ENCODE measurements around the gene CAPN5. TPM values are rescaled to one million over a fixed set of nuclear protein-coding genes. Genes with fewer than 3 reads are reported as not detected.

CAPN5 gene
- total and polyA plus RNA-seq, 2 of the 13 experiments (the other 11 are each of a cell fraction or from before 2014, with no cell fraction given): 0.27 to 1.2 TPM

- no peak for TF ChIP-seq ZNF629 (CRISPR knock-in tag; conservative IDR thresholded peaks at IDR 0.05)
- TF ChIP-seq SKIL (CRISPR knock-in tag; IDR thresholded peaks at IDR 0.05; ENCODE audit: borderline replicate concordance): no peak
- no peak for TF ChIP-seq ZBTB39 (CRISPR knock-in tag; IDR thresholded peaks at IDR 0.05)
- TF ChIP-seq JUNB (CRISPR knock-in tag; IDR thresholded peaks at IDR 0.05; ENCODE audit: borderline replicate concordance): no peak
- TF ChIP-seq GMEB1 (CRISPR knock-in tag; IDR thresholded peaks at IDR 0.05; ENCODE audit: borderline replicate concordance): no peak
- no peak for TF ChIP-seq ZBTB43 (CRISPR knock-in tag; conservative IDR thresholded peaks at IDR 0.05)
- no peak for TF ChIP-seq SIN3A (IDR thresholded peaks at IDR 0.05; ENCODE audit: borderline replicate concordance, low read depth, low read length)
- TF ChIP-seq ZNF841 (CRISPR knock-in tag; IDR thresholded peaks at IDR 0.05; ENCODE audit: borderline replicate concordance): no peak
- TF ChIP-seq SP140L (CRISPR knock-in tag; IDR thresholded peaks at IDR 0.05; ENCODE audit: borderline replicate concordance): 0 out of 2 replicates have a peak, but pooled peaks have one; percentile 20
- TF ChIP-seq CAMTA2 (CRISPR knock-in tag; IDR thresholded peaks at IDR 0.05; ENCODE audit: borderline replicate concordance): 0 out of 2 replicates have a peak, but pooled peaks have one; percentile 34
- no peak for TF ChIP-seq ZNF7 (CRISPR knock-in tag; IDR thresholded peaks at IDR 0.05)
- TF ChIP-seq DMAP1 (CRISPR knock-in tag; IDR thresholded peaks at IDR 0.05): no peak
- no peak for TF ChIP-seq ZNF136 (CRISPR knock-in tag; IDR thresholded peaks at IDR 0.05; ENCODE audit: low read depth)
- TF ChIP-seq PBX3 (CRISPR knock-in tag; IDR thresholded peaks at IDR 0.05; ENCODE audit: borderline replicate concordance): no peak
- TF ChIP-seq PPARG (CRISPR knock-in tag; conservative IDR thresholded peaks at IDR 0.05): 0 out of 2 replicates have a peak, but pooled peaks have one; percentile 28
- no peak for TF ChIP-seq ATRX (CRISPR knock-in tag; IDR thresholded peaks at IDR 0.05; ENCODE audit: borderline replicate concordance)
- peak; percentile 95 for TF ChIP-seq ZBTB7B (CRISPR knock-in tag; IDR thresholded peaks at IDR 0.05)
- no peak for TF ChIP-seq ZNF20 (CRISPR knock-in tag; IDR thresholded peaks at IDR 0.05)
- TF ChIP-seq HOXA7 (CRISPR knock-in tag; IDR thresholded peaks at IDR 0.05): no peak
Measured at GRCh38 chr11:77130763-77131513, 64.2 kb downstream of the CAPN5 start (continued).

All from HepG2 (cell line).